CD8-positive, alpha-beta memory T cell (primary cell): ENCODE data around the gene NFIX. TPM values are rescaled to one million over a fixed set of nuclear protein-coding genes. Genes with fewer than 3 reads are reported as not detected.

ENCODE experiments used
- CTCF ChIA-PET: fragments of 350-600 bp; sonication (Branson Sonifier 250); formaldehyde crosslinking; loops from one replicate; lab custom pipeline; 2021; ENCODE audit warnings: antibody characterized with exemption; lab: Charles Lee
- POLR2A ChIA-PET: fragments of 350-600 bp; sonication (Branson Sonifier 250); formaldehyde crosslinking; loops from one replicate; lab custom pipeline; 2021; ENCODE audit warnings: antibody characterized with exemption; lab: Charles Lee
- DNase-seq, 5 donors: peaks; one replicate each; pipeline versions ENCODE4 v3.0.0 to v3.0.0-alpha.2; 2020 to 2022; ENCODE audit warnings: mixed read lengths in 1 of 5
- H3K27ac ChIP-seq: one replicate; pipeline ENCODE4 v1.7.0; 2013; ENCODE audit warnings: low read depth, mild to moderate bottlenecking, low read length, moderate library complexity
- H3K27me3 ChIP-seq: 2 replicates; pipeline ENCODE4 v1.7.0; 2013; ENCODE audit warnings: low read length, mild to moderate bottlenecking; ENCODE audit not compliant: insufficient read depth, poor library complexity, severe bottlenecking
- H3K36me3 ChIP-seq: 2 replicates; pipeline ENCODE4 v1.7.0; 2013; ENCODE audit warnings: mild to moderate bottlenecking, low read length, moderate library complexity; ENCODE audit not compliant: insufficient read depth
- H3K4me1 ChIP-seq: 2 replicates; pipeline ENCODE4 v1.7.0; 2013; ENCODE audit warnings: mild to moderate bottlenecking, low read length, moderate library complexity; ENCODE audit not compliant: insufficient read depth
- H3K4me3 ChIP-seq: 2 replicates; pipeline ENCODE4 v1.7.0; 2013; ENCODE audit warnings: mild to moderate bottlenecking, low read length
- H3K9me3 ChIP-seq: 2 replicates; pipeline ENCODE4 v1.7.0; 2013; ENCODE audit warnings: mild to moderate bottlenecking, low read length
- H3K27ac Mint-ChIP-seq, 8 donors: one replicate each; pipeline ENCODE4 v1.8.0; 2020 to 2021; ENCODE audit warnings: mixed read lengths in 8 of 8, mild to moderate bottlenecking in 6 of 8, inconsistent platforms in 3 of 8, moderate library complexity in 3 of 8
- H3K27me3 Mint-ChIP-seq, 2 donors: one replicate each; pipeline ENCODE4 v1.8.0; 2020 to 2021; ENCODE audit warnings: mixed read lengths in 2 of 2, mild to moderate bottlenecking in 1 of 2, moderate library complexity in 1 of 2
- H3K36me3 Mint-ChIP-seq, 3 donors: one replicate each; pipeline ENCODE4 v1.8.0; 2020 to 2021; ENCODE audit warnings: mixed read lengths in 3 of 3, inconsistent platforms in 1 of 3, mild to moderate bottlenecking in 1 of 3
- H3K4me1 Mint-ChIP-seq, 3 donors: one replicate each; pipeline ENCODE4 v1.8.0; 2020 to 2021; ENCODE audit warnings: mixed read lengths in 3 of 3, inconsistent platforms in 1 of 3, mild to moderate bottlenecking in 1 of 3
- H3K4me3 Mint-ChIP-seq, 7 donors: one replicate each; pipeline ENCODE4 v1.8.0; 2020 to 2021; ENCODE audit warnings: mixed read lengths in 7 of 7, mild to moderate bottlenecking in 6 of 7, moderate library complexity in 4 of 7, inconsistent platforms in 2 of 7
- H3K9me3 Mint-ChIP-seq, 5 donors: one replicate each; pipeline ENCODE4 v1.8.0; 2020 to 2022; ENCODE audit warnings: mixed read lengths in 5 of 5, mild to moderate bottlenecking in 3 of 5, moderate library complexity in 2 of 5, inconsistent platforms in 1 of 5
- polyA plus RNA-seq: library from polyadenylated mRNA; unstranded; fragments of 300-500 nt; fragmentation: Illumina TruSeq; gene quantifications from one replicate; pipeline ENCODE4 v1.2.3, GENCODE V29; 2021
- total RNA-seq, 2 experiments: library from RNA; stranded (reverse); gene quantifications; one replicate each; pipeline ENCODE4 v1.2.3, GENCODE V29; 2021

Gene NFIX
- total and polyA plus RNA-seq, 3 experiments from 2014 or later: 0.94 to 2.8 (median 2.3) TPM

DNA sequence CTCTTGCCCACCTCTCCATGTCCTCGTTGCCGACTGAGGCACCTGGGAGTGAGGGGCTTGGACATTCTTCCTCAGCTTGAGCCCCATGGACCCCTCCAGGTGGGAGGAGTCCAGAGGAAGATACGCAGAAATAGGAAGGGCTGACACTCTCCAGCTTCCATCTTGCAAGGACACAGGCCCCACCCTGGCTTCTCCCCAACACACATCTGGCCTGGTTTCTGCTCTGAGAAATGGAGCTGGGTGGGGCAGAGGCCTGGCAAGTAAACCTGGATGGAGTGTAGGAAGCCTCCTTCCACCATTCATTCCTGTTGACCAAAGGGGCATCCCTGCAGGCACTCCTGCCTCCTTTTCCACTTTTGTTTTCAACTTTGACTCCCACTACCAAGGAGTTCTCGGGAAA is 50.5 kb downstream of the NFIX start:
- H3K27ac Mint-ChIP-seq: peak overlapping the region; percentile 43 to 99 (median 92)
- Histone ChIP-seq H3K27me3 (no peaks in the 10 kb centered on the region), H3K4me1 (peaks cover 32% of the 10 kb centered on the region), H3K9me3 (no peaks in the 10 kb centered on the region), H3K27ac (no peak overlapping the region), H3K4me3 (no peak overlapping the region), H3K36me3 (no peaks in the 10 kb centered on the region)
- peaks cover 30 to 39% (median 30%) of the 10 kb centered on the region in 3 donors for H3K4me1 Mint-ChIP-seq
- CTCF ChIA-PET: interaction anchor here (1.1 to 3.0 kb wide), 3 partner anchors 12 to 80 kb away, joined by 3 to 15 read pairs (median 3); no protein-coding TSS in a partner anchor
- POLR2A ChIA-PET: no interaction called here
- no peaks in the 10 kb centered on the region for H3K36me3 Mint-ChIP-seq
- DNase-seq: no peak
- H3K9me3 Mint-ChIP-seq: no peaks in the 10 kb centered on the region
- peak overlapping the region in 3 of 7 donors; percentile 3 to 37 (median 8) for H3K4me3 Mint-ChIP-seq
- H3K27me3 Mint-ChIP-seq: peaks cover 3 to 7% of the 10 kb centered on the region in 2 donors

DNA sequence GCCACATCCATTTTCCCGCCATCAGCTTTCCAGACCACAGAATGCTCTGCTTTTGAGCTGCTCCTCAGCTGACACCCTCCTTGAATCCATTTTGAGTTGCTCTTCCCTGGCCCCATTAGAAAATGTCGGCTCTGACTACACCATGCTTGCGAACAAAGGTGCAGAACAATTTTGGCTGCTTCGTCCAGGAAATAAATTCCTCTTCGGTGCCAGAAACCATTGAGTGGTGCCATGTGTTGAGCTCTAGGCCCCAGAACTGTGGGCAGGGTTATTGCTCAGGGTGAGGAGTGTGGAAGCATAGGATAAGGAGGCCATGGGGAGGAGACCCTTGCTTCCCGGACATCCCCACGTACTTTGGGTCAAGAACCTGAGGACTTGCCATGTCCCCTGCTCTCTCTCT is 52.1 kb downstream of the NFIX start:
- Histone ChIP-seq H3K27me3 (no peaks in the 10 kb centered on the region), H3K27ac (no peak overlapping the region), H3K4me1 (peaks cover 45% of the 10 kb centered on the region), H3K9me3 (no peaks in the 10 kb centered on the region), H3K4me3 (no peak overlapping the region), H3K36me3 (no peaks in the 10 kb centered on the region)
- POLR2A ChIA-PET: no interaction called here
- Mint-ChIP-seq H3K27me3 (peaks cover 9 to 13% of the 10 kb centered on the region in 2 donors), H3K27ac (peak overlapping the region in 2 of 8 donors; percentile 32 to 37), H3K9me3 (no peaks in the 10 kb centered on the region), H3K36me3 (no peaks in the 10 kb centered on the region), H3K4me3 (no peak overlapping the region), H3K4me1 (peaks cover 33 to 45% (median 35%) of the 10 kb centered on the region in 3 donors)
- no peak for DNase-seq
- CTCF ChIA-PET: interaction anchor here (1.0 to 2.7 kb wide), 2 partner anchors 14 to 34 kb away, joined by 3 to 8 read pairs; no protein-coding TSS in a partner anchor

DNA sequence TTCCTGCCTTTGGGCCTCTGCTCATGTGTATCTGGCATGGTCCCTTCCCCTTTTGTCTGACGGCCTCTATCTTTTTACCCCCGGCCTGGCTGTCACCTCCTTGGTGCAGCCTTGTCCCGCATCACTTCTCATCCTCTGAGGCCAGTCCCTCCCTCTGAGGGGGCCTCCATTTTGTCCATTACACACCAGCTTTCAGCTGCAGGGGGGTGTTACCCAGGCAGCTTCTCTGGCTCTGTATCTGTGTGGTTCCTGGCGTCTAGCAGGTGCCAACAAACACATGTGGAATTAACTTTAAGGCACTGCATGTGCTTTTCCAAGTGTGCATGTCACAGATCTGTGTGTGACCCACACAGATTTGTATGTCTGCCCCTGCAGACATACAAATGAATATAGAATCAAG is 55.0 kb downstream of the NFIX start:
- Mint-ChIP-seq H3K9me3 (no peaks in the 10 kb centered on the region), H3K36me3 (no peaks in the 10 kb centered on the region), H3K4me3 (no peak overlapping the region), H3K4me1 (peaks cover 7 to 18% (median 8%) of the 10 kb centered on the region in 3 donors), H3K27ac (peak overlapping the region in 2 of 8 donors; percentile 43 to 82), H3K27me3 (peaks cover 14 to 23% of the 10 kb centered on the region in 2 donors)
- no peaks in the 10 kb centered on the region for H3K36me3 ChIP-seq
- CTCF ChIA-PET: interaction anchor here (2.4 to 3.2 kb wide), 2 partner anchors 11 to 85 kb away, joined by 6 to 21 read pairs; no protein-coding TSS in a partner anchor
- DNase-seq: no peak
- H3K4me1 ChIP-seq: peaks cover 20% of the 10 kb centered on the region
- POLR2A ChIA-PET: no interaction called here
- no peaks in the 10 kb centered on the region for H3K27me3 ChIP-seq
- no peak overlapping the region for H3K4me3 ChIP-seq
- H3K9me3 ChIP-seq: no peaks in the 10 kb centered on the region
- H3K27ac ChIP-seq: no peak overlapping the region

DNA sequence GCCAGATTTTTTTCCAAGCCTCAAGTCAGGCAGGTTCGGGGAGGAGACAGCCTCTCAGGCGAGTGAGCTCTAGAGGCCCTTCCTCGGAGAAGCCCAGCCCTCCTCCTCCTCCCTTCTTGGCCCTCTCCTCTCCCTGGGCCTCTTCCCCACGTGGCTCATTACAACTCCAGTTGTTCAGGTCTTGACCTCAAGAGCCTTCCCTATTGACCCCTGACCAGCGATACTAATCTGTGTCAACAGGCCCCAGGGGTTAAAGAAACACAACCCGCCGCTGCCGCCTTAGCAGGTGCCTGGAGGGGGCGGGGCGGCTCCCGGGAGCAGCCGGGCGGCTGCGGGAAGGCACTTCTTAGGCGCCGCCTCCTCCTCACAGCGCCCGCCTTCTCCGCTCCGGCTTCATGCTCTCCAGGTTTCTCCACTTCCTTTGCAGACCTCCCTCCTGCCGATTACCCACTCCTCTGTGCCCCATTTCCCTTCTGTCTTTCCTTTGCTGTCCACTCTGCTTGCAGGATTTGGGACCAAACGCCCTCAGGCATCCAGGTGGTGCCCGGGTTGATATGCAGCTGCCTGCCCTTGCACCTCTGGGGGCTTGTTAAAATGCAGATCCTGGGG is 56.4 kb downstream of the NFIX start:
- DNase-seq: no peak
- Mint-ChIP-seq H3K9me3 (no peaks in the 10 kb centered on the region), H3K4me1 (peaks cover 4 to 6% (median 5%) of the 10 kb centered on the region in 3 donors), H3K27me3 (peaks cover 14 to 23% of the 10 kb centered on the region in 2 donors), H3K36me3 (no peaks in the 10 kb centered on the region), H3K4me3 (peak overlapping the region in 3 of 7 donors; percentile 48 to 76 (median 72)), H3K27ac (peak overlapping the region in 1 of 8 donors; percentile 96)
- Histone ChIP-seq H3K4me3 (peak overlapping the region; percentile 17), H3K4me1 (peaks cover 14% of the 10 kb centered on the region), H3K36me3 (no peaks in the 10 kb centered on the region), H3K27ac (no peak overlapping the region), H3K9me3 (no peaks in the 10 kb centered on the region), H3K27me3 (no peaks in the 10 kb centered on the region)
- CTCF ChIA-PET: interaction anchor here (2.4 to 3.2 kb wide), 2 partner anchors 10 to 86 kb away, joined by 6 to 21 read pairs; no protein-coding TSS in a partner anchor
- POLR2A ChIA-PET: no interaction called here

DNA sequence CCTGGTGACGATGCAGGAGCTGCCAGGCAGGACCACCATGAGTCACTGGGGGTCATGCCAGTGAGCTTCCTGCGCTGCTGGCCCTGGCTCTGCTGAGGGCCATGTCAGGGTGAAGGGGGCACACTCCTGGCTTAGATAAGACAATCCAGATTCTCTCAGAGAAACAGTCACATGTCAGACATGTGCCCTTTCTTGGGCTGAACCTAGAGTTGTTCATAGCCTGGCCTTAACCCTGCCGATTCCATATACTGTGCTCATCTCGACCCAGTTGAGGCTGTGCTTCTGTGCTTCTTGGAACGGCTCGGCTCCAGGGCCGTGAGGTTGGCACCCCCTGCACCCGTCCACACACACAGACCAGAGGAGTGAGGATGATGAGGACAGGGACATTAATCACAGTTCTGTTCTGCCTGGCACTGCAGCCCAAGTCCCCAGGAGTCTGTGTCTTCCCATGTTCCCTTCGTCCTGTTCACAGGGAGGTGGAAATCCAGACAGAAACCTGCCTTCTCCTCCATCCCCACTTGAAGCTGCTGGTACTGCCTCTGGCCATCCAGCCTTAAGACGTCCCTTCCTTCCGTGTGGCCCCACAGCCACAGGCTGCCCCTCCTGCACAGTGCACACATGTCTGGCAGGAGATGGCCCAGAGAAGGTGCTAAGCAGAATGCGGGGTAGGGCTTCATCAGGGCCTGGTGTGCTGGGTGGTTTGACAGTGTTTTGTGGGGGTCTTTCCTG is 57.3 kb downstream of the NFIX start:
- H3K9me3 Mint-ChIP-seq: no peaks in the 10 kb centered on the region
- no peaks in the 10 kb centered on the region for H3K36me3 Mint-ChIP-seq
- no peak overlapping the region for H3K4me3 Mint-ChIP-seq
- H3K4me1 Mint-ChIP-seq: peaks cover 4 to 6% (median 5%) of the 10 kb centered on the region in 3 donors
- peaks cover 14 to 23% of the 10 kb centered on the region in 2 donors for H3K27me3 Mint-ChIP-seq
- ChIA-PET POLR2A (no interaction called here), CTCF (interaction anchor here (0.6 to 3.2 kb wide), 3 partner anchors 9 to 218 kb away, joined by 3 to 21 read pairs (median 6); no protein-coding TSS in a partner anchor)
- Histone ChIP-seq H3K36me3 (no peaks in the 10 kb centered on the region), H3K9me3 (no peaks in the 10 kb centered on the region), H3K27me3 (no peaks in the 10 kb centered on the region), H3K27ac (no peak overlapping the region), H3K4me3 (no peak overlapping the region), H3K4me1 (peaks cover 14% of the 10 kb centered on the region)
- no peak overlapping the region for H3K27ac Mint-ChIP-seq
- DNase-seq: no peak

DNA sequence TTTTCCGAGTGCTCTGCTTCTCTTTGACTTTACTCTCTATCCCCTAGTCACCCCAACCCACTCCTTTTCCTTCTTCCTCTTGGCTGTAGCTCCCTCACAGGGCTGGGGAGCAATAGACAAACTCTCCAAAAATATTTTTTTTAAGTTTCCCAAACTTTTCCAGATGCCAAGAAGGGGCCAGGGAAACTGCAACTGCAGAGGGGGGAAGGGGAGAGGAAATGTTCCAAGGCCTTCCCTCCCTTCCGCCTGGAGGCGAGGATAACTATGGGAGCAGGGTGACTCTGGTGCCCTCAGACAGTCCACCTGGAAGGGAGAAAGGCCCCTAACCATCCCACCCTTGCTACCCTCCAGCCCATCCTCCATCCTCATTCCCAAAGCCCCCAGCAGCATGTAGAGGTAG is 58.0 kb downstream of the NFIX start:
- ChIA-PET POLR2A (no interaction called here), CTCF (interaction anchor here (1.3 to 3.2 kb wide), 2 partner anchors 8 to 168 kb away, joined by 4 to 21 read pairs; no protein-coding TSS in a partner anchor)
- Mint-ChIP-seq H3K27ac (peak overlapping the region in 1 of 8 donors; percentile 34), H3K4me1 (peaks cover 4 to 6% (median 5%) of the 10 kb centered on the region in 3 donors), H3K27me3 (peaks cover 12 to 23% of the 10 kb centered on the region in 2 donors), H3K9me3 (no peaks in the 10 kb centered on the region), H3K4me3 (no peak overlapping the region), H3K36me3 (no peaks in the 10 kb centered on the region)
- H3K36me3 ChIP-seq: no peaks in the 10 kb centered on the region
- no peak for DNase-seq
- H3K27ac ChIP-seq: no peak overlapping the region
- H3K9me3 ChIP-seq: no peaks in the 10 kb centered on the region
- H3K4me1 ChIP-seq: peaks cover 14% of the 10 kb centered on the region
- no peak overlapping the region for H3K4me3 ChIP-seq
- H3K27me3 ChIP-seq: no peaks in the 10 kb centered on the region

DNA sequence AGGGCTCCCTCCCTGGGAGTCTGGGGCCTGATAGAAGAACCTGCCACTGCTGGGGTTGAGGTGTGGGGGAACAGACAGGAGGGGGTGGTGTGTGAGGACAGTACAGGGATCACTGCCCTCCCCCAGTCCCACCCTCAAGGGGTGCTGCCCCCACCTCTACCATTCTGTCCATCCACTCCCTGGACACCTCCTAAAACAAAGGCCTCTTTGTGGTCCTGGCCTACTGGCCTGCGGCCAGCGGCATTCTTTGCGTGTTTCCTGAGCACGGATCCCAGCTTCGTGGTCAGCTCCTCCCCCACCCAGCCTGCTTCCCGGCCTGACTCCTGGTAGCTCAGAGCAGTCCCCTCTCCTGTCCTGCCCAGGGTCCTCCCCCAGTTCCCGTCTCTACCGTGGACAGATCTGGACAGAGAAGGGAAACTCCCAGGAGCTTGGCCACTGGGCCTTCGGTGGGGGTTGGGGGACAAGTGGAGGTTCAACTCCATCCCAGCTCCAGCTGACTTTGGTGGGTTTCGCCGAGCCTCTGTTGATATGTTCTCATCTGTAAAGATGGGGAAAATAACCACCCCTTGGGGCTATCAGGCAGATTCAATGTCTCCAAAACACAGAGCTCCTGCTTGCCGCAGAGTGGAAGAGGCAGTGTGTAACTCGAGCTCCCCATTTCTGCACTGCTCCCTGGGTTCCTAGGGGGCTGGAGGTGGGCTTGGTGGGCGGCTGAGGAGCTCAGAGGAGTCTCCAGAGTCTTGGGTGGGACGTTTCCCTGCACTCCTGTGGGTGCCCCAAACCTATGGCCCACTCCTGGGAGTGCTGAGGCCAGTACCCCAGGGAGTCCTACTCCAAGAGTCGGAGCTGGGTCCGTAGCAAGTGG is 58.7 kb downstream of the NFIX start:
- POLR2A ChIA-PET: interaction anchor here (1.5 kb wide), 1 partner anchor 10 kb away, joined by 5 read pairs; no protein-coding TSS in a partner anchor
- Histone ChIP-seq H3K4me1 (peaks cover 14% of the 10 kb centered on the region), H3K36me3 (no peaks in the 10 kb centered on the region), H3K27me3 (no peaks in the 10 kb centered on the region), H3K27ac (no peak overlapping the region), H3K9me3 (no peaks in the 10 kb centered on the region), H3K4me3 (no peak overlapping the region)
- H3K4me1 Mint-ChIP-seq: peaks cover 4 to 6% (median 5%) of the 10 kb centered on the region in 3 donors
- H3K27me3 Mint-ChIP-seq: peaks cover 12 to 23% of the 10 kb centered on the region in 2 donors
- H3K4me3 Mint-ChIP-seq: no peak overlapping the region
- H3K27ac Mint-ChIP-seq: peak overlapping the region in 1 of 8 donors; percentile 34
- no peaks in the 10 kb centered on the region for H3K9me3 Mint-ChIP-seq
- H3K36me3 Mint-ChIP-seq: no peaks in the 10 kb centered on the region
- DNase-seq: no peak
- CTCF ChIA-PET: interaction anchor here (1.2 to 3.2 kb wide), 3 partner anchors 7 to 169 kb away, joined by 3 to 21 read pairs (median 4); no protein-coding TSS in a partner anchor
